ENCODE measurements around the gene CREG2. TPM values are rescaled to one million over a fixed set of nuclear protein-coding genes. Genes with fewer than 3 reads are reported as not detected.

CREG2 gene
- total RNA-seq, 1 donor from 2014 or later: not detected

GRCh38 chr2:101369100-101369499, 18.2 kb downstream of the CREG2 start:
- Histone ChIP-seq H3K9me3 (no peaks in the 10 kb centered on the region), H3K4me3 (no peak overlapping the region), H3K27ac (no peak overlapping the region), H3K27me3 (no peaks in the 10 kb centered on the region), H3K4me1 (no peaks in the 10 kb centered on the region), H3K36me3 (no peaks in the 10 kb centered on the region)
- DNase-seq (no peak), ATAC-seq (no peak)
- intact Hi-C loops (cut with DNase I): no loop called here
- no peak for TF ChIP-seq CTCF (IDR thresholded peaks at IDR 0.05)

DNA sequence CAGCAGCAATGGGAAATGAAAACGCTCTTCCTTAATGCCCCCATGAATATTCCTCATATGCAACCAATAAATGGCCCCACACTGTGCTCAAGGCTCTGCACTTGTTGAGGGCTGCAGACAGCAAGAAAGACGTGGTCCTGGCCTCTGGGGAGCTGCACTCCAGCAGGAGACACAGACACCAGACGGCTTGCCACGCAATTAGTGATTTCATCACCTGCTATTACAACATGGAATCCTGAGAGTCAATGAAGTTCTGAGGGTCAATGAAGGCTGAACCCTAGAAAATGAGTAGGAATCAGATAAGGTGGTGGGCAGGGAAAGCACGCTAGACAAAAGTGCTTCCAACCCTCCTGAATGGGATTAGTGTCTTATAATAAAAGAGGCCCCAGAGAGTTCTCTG, 18.9 kb downstream of the CREG2 start:
- H3K4me3 ChIP-seq: no peak overlapping the region
- H3K36me3 ChIP-seq: no peaks in the 10 kb centered on the region
- H3K4me1 ChIP-seq: no peaks in the 10 kb centered on the region
- H3K27ac ChIP-seq: no peak overlapping the region
- DNase-seq: no peak
- peak; percentile 35 for ATAC-seq
- H3K27me3 ChIP-seq: no peaks in the 10 kb centered on the region
- no peak for TF ChIP-seq CTCF (IDR thresholded peaks at IDR 0.05)
- intact Hi-C loops (cut with DNase I): no loop called here
- no peaks in the 10 kb centered on the region for H3K9me3 ChIP-seq

GRCh38 chr2:101367508-101367907, 19.8 kb downstream of the CREG2 start:
- no peak for TF ChIP-seq CTCF (IDR thresholded peaks at IDR 0.05)
- no peak overlapping the region for H3K27ac ChIP-seq
- no peak for ATAC-seq

GRCh38 chr2:101364878-101365277, 22.4 kb downstream of the CREG2 start:
- TF ChIP-seq CTCF (IDR thresholded peaks at IDR 0.05): no peak
- H3K27me3 ChIP-seq: no peaks in the 10 kb centered on the region
- H3K4me1 ChIP-seq: no peaks in the 10 kb centered on the region
- DNase-seq (no peak), ATAC-seq (no peak)
- no peak overlapping the region for H3K4me3 ChIP-seq
- no peak overlapping the region for H3K27ac ChIP-seq
- H3K9me3 ChIP-seq: no peaks in the 10 kb centered on the region
- no peaks in the 10 kb centered on the region for H3K36me3 ChIP-seq
- intact Hi-C loops (cut with DNase I): no loop called here

More at GRCh38 chr2:101367508-101367907, 19.8 kb downstream of the CREG2 start:
- intact Hi-C loops (cut with DNase I): no loop called here
- no peak overlapping the region for H3K4me3 ChIP-seq
- no peaks in the 10 kb centered on the region for H3K4me1 ChIP-seq
- no peaks in the 10 kb centered on the region for H3K36me3 ChIP-seq
- no peak for DNase-seq
- H3K9me3 ChIP-seq: no peaks in the 10 kb centered on the region
- H3K27me3 ChIP-seq: no peaks in the 10 kb centered on the region

DNA sequence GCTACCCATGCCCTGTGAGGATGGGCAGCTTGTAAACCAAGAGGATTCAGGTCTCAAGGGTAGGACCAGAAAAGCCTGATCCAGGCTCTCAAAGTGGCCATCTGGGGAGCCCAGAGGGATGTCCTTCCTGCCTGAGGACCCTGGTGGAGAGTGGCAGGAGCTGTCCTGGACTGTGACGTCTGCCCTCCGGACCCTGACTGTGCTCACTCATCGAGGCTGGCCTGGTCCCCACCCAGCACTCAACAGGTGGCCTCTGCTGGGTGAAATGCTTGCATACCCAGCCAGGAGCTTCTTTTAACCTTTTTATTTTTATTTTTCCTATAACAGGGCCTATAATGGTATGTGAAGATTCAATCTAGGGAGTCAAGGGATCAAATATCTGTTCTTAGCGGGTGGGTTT, 24.5 kb downstream of the CREG2 start:
- no peak for DNase-seq
- Histone ChIP-seq H3K4me1 (no peaks in the 10 kb centered on the region), H3K27me3 (no peaks in the 10 kb centered on the region), H3K4me3 (no peak overlapping the region), H3K27ac (no peak overlapping the region), H3K9me3 (no peaks in the 10 kb centered on the region), H3K36me3 (no peaks in the 10 kb centered on the region)
- ATAC-seq: no peak
- intact Hi-C loops (cut with DNase I): no loop called here
- no peak for TF ChIP-seq CTCF (IDR thresholded peaks at IDR 0.05)

- ATAC-seq (no peak), DNase-seq (no peak)
- H3K36me3 ChIP-seq: no peaks in the 10 kb centered on the region
- intact Hi-C loops (cut with DNase I): no loop called here
- H3K9me3 ChIP-seq: no peaks in the 10 kb centered on the region
- no peak overlapping the region for H3K4me3 ChIP-seq
- no peaks in the 10 kb centered on the region for H3K4me1 ChIP-seq
- no peak for TF ChIP-seq CTCF (IDR thresholded peaks at IDR 0.05)
- H3K27ac ChIP-seq: no peak overlapping the region
- H3K27me3 ChIP-seq: no peaks in the 10 kb centered on the region
Measured at GRCh38 chr2:101362316-101362715, 25.0 kb downstream of the CREG2 start.

Data from upper lobe of right lung (tissue), 1 donor.